HepG2 (cell line): Measurements from ENCODE around the gene TNFSF13. TPM values are rescaled to one million over a fixed set of nuclear protein-coding genes. Genes with fewer than 3 reads are reported as not detected.

ENCODE experiments used
- RAD21 ChIP-seq: fragments of 450-650 bp; formaldehyde crosslinking; IDR thresholded peaks from 2 replicates; pipeline ENCODE4 v1.5.0; 2020; ENCODE audit warnings: mild to moderate bottlenecking
- TBX2 ChIP-seq: sonication (generic); formaldehyde crosslinking; IDR thresholded peaks from 2 replicates; pipeline ENCODE4 v1.5.0; 2020; ENCODE audit warnings: missing genetic modification reagents, mild to moderate bottlenecking, borderline replicate concordance
- TCF7 ChIP-seq: sonication (generic); IDR thresholded peaks from 2 replicates; pipeline ENCODE4 v1.6.1; 2016; ENCODE audit warnings: antibody characterized with exemption, low read depth
- TRIM24 ChIP-seq: sonication (generic); formaldehyde crosslinking; IDR thresholded peaks from 2 replicates; pipeline ENCODE4 v1.8.0; 2022; ENCODE audit warnings: mild to moderate bottlenecking, missing genetic modification reagents
- ZBTB7B ChIP-seq: sonication (generic); formaldehyde crosslinking; IDR thresholded peaks from 2 replicates; pipeline ENCODE4 v1.4.0; 2020; ENCODE audit warnings: missing genetic modification reagents
- ZNF484 ChIP-seq: sonication (generic); formaldehyde crosslinking; IDR thresholded peaks from 2 replicates; pipeline ENCODE4 v1.5.1; 2020; ENCODE audit warnings: mild to moderate bottlenecking, low read depth, missing genetic modification reagents, borderline replicate concordance
- ZNF597 ChIP-seq: sonication (generic); formaldehyde crosslinking; IDR thresholded peaks from 2 replicates; pipeline ENCODE4 v1.5.0; 2020; ENCODE audit warnings: missing genetic modification reagents
- ZNF660 ChIP-seq: sonication (generic); formaldehyde crosslinking; IDR thresholded peaks from 2 replicates; pipeline ENCODE4 v1.5.1; 2020; ENCODE audit warnings: mild to moderate bottlenecking, low read depth, missing genetic modification reagents, borderline replicate concordance
- ZNF790 ChIP-seq: sonication (generic); formaldehyde crosslinking; IDR thresholded peaks from 2 replicates; pipeline ENCODE4 v1.8.0; 2022; ENCODE audit warnings: missing genetic modification reagents, mild to moderate bottlenecking, borderline replicate concordance
- ZNF883 ChIP-seq: sonication (generic); formaldehyde crosslinking; IDR thresholded peaks from 2 replicates; pipeline ENCODE4 v1.5.1; 2020; ENCODE audit warnings: mild to moderate bottlenecking, missing genetic modification reagents; ENCODE audit errors: not compliant biosample characterization
- ZZZ3 ChIP-seq: sonication (generic); formaldehyde crosslinking; IDR thresholded peaks from 2 replicates; pipeline ENCODE4 v1.4.0; 2020; ENCODE audit warnings: missing genetic modification reagents, mild to moderate bottlenecking, borderline replicate concordance
- polyA plus RNA-seq, 8 experiments: library from polyadenylated mRNA; depleted of rRNA in 3 of 8; stranded (reverse) in 7 of 8; unstranded in 1 of 8; fragments of >200 nt; fragmentation: Illumina TruSeq in 4 of 8; extraction: Trizol in 4 of 8; gene quantifications; 2 replicates each; pipeline versions ENCODE4 v1.2.1 to v1.2.3, GENCODE V29; 2011 to 2016; ENCODE audit warnings: low read depth in 4 of 8, missing spikeins in 1 of 8, mixed read lengths in 1 of 8; ENCODE audit not compliant: insufficient read depth in 1 of 8
- total RNA-seq, 5 experiments: library from RNA; depleted of rRNA; stranded (reverse); fragments of >200 nt; fragmentation: Illumina TruSeq; extraction: Trizol; gene quantifications; 2 replicates each; pipeline ENCODE4 v1.2.3, GENCODE V29; 2016; ENCODE audit warnings: low read depth in 1 of 5
- TF ChIP-seq, protein P1 (sequence below): sonication (generic); formaldehyde crosslinking; IDR thresholded peaks from 2 replicates; pipeline ENCODE4 v1.5.0; 2020; ENCODE audit warnings: mild to moderate bottlenecking, missing genetic modification reagents, moderate library complexity
- TF ChIP-seq, protein P2 (sequence below): sonication (generic); formaldehyde crosslinking; IDR thresholded peaks from 2 replicates; pipeline ENCODE4 v1.9.0; 2021; ENCODE audit warnings: missing genetic modification reagents, borderline replicate concordance
- TF ChIP-seq, protein P3 (sequence below): sonication (generic); formaldehyde crosslinking; IDR thresholded peaks from 2 replicates; pipeline ENCODE4 v1.4.0; 2020; ENCODE audit warnings: missing genetic modification reagents
- TF ChIP-seq, protein P4 (sequence below): sonication (generic); formaldehyde crosslinking; IDR thresholded peaks from 2 replicates; pipeline ENCODE4 v1.4.0; 2020; ENCODE audit warnings: missing genetic modification reagents
- TF ChIP-seq, protein P5 (sequence below): sonication (generic); formaldehyde crosslinking; IDR thresholded peaks from 2 replicates; pipeline ENCODE4 v1.4.0; 2020; ENCODE audit warnings: missing genetic modification reagents

TNFSF13 gene
- total and polyA plus RNA-seq, 2 of the 13 experiments (the other 11 are each of a cell fraction or from before 2014, with no cell fraction given), result 2.5 to 3.3 TPM

DNA sequence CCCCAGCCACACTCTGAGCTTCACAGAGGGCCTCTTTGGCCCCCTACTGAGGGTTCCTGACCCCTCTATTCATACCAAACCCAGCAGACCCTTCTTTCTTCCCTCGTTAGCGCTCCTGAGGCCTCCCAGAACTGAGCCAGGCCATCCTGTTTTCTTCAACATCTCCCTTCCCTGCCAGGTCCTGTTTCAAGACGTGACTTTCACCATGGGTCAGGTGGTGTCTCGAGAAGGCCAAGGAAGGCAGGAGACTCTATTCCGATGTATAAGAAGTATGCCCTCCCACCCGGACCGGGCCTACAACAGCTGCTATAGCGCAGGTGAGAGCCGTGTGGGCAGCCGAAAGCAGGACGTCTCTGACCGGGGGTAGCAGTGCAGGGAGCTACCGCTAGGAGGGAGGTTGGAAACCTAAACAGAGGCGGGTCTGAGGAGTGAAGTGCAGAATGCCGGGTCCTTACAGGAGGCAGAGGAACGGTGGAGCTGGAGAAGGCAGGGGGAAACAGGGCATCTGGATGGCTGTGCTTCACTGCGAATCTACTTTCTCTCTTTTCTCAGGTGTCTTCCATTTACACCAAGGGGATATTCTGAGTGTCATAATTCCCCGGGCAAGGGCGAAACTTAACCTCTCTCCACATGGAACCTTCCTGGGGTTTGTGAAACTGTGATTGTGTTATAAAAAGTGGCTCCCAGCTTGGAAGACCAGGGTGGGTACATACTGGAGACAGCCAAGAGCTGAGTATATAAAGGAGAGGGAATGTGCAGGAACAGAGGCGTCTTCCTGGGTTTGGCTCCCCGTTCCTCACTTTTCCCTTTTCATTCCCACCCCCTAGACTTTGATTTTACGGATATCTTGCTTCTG is 1.9 kb downstream of the TNFSF13 start (continued):
- no peak for TF ChIP-seq TBX2 (CRISPR knock-in tag)
- no peak for TF ChIP-seq ZNF883
- TF ChIP-seq, protein P1, sequence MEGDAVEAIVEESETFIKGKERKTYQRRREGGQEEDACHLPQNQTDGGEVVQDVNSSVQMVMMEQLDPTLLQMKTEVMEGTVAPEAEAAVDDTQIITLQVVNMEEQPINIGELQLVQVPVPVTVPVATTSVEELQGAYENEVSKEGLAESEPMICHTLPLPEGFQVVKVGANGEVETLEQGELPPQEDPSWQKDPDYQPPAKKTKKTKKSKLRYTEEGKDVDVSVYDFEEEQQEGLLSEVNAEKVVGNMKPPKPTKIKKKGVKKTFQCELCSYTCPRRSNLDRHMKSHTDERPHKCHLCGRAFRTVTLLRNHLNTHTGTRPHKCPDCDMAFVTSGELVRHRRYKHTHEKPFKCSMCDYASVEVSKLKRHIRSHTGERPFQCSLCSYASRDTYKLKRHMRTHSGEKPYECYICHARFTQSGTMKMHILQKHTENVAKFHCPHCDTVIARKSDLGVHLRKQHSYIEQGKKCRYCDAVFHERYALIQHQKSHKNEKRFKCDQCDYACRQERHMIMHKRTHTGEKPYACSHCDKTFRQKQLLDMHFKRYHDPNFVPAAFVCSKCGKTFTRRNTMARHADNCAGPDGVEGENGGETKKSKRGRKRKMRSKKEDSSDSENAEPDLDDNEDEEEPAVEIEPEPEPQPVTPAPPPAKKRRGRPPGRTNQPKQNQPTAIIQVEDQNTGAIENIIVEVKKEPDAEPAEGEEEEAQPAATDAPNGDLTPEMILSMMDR (CRISPR knock-in tag), result peak; percentile 63
- no peak for TF ChIP-seq ZNF597 (CRISPR knock-in tag)
- TF ChIP-seq, protein P2, sequence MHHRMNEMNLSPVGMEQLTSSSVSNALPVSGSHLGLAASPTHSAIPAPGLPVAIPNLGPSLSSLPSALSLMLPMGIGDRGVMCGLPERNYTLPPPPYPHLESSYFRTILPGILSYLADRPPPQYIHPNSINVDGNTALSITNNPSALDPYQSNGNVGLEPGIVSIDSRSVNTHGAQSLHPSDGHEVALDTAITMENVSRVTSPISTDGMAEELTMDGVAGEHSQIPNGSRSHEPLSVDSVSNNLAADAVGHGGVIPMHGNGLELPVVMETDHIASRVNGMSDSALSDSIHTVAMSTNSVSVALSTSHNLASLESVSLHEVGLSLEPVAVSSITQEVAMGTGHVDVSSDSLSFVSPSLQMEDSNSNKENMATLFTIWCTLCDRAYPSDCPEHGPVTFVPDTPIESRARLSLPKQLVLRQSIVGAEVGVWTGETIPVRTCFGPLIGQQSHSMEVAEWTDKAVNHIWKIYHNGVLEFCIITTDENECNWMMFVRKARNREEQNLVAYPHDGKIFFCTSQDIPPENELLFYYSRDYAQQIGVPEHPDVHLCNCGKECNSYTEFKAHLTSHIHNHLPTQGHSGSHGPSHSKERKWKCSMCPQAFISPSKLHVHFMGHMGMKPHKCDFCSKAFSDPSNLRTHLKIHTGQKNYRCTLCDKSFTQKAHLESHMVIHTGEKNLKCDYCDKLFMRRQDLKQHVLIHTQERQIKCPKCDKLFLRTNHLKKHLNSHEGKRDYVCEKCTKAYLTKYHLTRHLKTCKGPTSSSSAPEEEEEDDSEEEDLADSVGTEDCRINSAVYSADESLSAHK, result no peak
- TF ChIP-seq, protein P3, sequence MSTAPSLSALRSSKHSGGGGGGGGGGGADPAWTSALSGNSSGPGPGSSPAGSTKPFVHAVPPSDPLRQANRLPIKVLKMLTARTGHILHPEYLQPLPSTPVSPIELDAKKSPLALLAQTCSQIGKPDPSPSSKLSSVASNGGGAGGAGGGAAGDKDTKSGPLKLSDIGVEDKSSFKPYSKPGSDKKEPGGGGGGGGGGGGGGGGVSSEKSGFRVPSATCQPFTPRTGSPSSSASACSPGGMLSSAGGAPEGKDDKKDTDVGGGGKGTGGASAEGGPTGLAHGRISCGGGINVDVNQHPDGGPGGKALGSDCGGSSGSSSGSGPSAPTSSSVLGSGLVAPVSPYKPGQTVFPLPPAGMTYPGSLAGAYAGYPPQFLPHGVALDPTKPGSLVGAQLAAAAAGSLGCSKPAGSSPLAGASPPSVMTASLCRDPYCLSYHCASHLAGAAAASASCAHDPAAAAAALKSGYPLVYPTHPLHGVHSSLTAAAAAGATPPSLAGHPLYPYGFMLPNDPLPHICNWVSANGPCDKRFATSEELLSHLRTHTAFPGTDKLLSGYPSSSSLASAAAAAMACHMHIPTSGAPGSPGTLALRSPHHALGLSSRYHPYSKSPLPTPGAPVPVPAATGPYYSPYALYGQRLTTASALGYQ (CRISPR knock-in tag), result peak; percentile 37; the same call in 1 of the 2 replicates
- TF ChIP-seq ZNF790 (CRISPR knock-in tag), result no peak
- TF ChIP-seq ZBTB7B (CRISPR knock-in tag), result 0 out of 2 replicates have a peak, but pooled peaks have one; percentile 36
- TF ChIP-seq ZNF484, result no peak
- TF ChIP-seq, protein P4, sequence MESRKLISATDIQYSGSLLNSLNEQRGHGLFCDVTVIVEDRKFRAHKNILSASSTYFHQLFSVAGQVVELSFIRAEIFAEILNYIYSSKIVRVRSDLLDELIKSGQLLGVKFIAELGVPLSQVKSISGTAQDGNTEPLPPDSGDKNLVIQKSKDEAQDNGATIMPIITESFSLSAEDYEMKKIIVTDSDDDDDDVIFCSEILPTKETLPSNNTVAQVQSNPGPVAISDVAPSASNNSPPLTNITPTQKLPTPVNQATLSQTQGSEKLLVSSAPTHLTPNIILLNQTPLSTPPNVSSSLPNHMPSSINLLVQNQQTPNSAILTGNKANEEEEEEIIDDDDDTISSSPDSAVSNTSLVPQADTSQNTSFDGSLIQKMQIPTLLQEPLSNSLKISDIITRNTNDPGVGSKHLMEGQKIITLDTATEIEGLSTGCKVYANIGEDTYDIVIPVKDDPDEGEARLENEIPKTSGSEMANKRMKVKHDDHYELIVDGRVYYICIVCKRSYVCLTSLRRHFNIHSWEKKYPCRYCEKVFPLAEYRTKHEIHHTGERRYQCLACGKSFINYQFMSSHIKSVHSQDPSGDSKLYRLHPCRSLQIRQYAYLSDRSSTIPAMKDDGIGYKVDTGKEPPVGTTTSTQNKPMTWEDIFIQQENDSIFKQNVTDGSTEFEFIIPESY (CRISPR knock-in tag), result peak; percentile 38; the same call in 1 of the 2 replicates
- no peak for TF ChIP-seq TCF7
- TF ChIP-seq RAD21 (CRISPR knock-in tag), result peak; percentile 18; the same call in 1 of the 2 replicates
- no peak for TF ChIP-seq ZZZ3 (CRISPR knock-in tag)
- TF ChIP-seq ZNF660 (CRISPR knock-in tag), result no peak
- TF ChIP-seq, protein P5, sequence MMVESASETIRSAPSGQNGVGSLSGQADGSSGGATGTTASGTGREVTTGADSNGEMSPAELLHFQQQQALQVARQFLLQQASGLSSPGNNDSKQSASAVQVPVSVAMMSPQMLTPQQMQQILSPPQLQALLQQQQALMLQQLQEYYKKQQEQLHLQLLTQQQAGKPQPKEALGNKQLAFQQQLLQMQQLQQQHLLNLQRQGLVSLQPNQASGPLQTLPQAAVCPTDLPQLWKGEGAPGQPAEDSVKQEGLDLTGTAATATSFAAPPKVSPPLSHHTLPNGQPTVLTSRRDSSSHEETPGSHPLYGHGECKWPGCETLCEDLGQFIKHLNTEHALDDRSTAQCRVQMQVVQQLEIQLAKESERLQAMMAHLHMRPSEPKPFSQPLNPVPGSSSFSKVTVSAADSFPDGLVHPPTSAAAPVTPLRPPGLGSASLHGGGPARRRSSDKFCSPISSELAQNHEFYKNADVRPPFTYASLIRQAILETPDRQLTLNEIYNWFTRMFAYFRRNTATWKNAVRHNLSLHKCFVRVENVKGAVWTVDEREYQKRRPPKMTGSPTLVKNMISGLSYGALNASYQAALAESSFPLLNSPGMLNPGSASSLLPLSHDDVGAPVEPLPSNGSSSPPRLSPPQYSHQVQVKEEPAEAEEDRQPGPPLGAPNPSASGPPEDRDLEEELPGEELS (CRISPR knock-in tag), result no peak
- no peak for TF ChIP-seq TRIM24 (CRISPR knock-in tag)
